PC-9 (cell line): ENCODE measurements around the gene RAB3C.

ENCODE experiments used
- CTCF ChIP-seq: fragments of 200-600 bp; sonication (generic); conservative IDR thresholded peaks from 2 replicates; pipeline ENCODE4 v1.6.1; 2017; ENCODE audit warnings: mixed run types, antibody characterized with exemption, mild to moderate bottlenecking, moderate library complexity
- EZH2 ChIP-seq: fragments of 200-600 bp; sonication (generic); IDR thresholded peaks from 2 replicates; pipeline ENCODE4 v1.8.0; 2017; ENCODE audit warnings: antibody characterized with exemption, low read depth

GRCh38 chr5:58653521-58653920 lies 70.6 kb downstream of the RAB3C start:
- TF ChIP-seq CTCF: no peak
- TF ChIP-seq EZH2: no peak
